ENCODE results near the gene NOTCH2.

Gene NOTCH2

DNA sequence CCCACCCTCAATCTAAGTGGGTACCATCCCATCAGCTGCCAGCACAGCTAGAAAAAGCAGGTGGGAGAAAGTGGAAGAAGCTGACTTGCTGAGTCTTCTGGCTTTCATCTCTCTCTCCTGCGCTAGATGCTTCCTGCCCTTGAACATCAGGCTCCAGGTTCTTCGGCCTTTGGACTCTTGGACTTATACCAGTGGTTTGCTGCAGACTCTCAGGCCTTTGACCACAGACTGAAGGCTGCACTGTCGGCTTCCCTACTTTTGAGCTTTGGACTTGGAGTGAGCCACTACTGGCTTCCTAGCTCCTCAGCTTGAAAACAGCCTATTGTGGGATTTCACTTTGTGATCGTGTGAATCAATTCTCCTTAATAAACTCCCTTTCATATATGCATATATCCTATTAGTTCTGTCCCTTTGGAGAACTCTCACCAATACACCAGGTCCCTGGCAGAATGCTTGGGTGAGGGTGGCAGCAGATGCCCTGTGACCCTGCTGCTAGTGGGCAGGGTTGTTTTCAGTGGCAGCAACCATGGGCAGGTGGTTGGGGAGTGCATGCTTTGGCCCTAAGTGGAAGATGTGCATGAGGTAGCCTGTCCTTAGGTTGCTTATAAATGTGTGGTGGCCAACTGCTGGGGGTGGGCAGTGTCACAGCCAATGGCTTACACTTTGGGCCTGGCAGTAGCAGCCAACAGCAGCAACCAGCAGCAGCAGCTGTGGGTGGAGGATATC is 162.4 kb downstream of the NOTCH2 start:
- no peak for DNase-seq (ENCODE audit: low read depth)

DNA sequence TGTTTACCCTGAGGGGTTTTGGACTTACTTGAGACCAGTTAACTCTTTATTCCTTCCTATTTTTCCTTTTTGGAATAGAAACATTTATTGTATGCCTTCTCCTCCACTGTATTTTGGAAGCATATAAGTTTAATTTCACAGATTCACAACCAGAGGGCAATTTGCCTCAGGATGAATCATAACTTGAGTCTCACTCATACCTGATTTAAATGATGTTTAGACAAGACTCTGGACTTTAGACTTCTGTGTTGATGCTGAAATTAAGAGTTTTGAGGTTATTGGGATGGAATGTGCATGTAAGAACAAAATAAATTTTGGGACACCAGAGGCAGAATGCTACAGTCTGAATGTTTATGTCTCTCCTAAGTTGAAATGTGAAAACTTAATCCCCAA is 166.0 kb downstream of the NOTCH2 start:
- no peak for DNase-seq (ENCODE audit: low read depth)

DNA sequence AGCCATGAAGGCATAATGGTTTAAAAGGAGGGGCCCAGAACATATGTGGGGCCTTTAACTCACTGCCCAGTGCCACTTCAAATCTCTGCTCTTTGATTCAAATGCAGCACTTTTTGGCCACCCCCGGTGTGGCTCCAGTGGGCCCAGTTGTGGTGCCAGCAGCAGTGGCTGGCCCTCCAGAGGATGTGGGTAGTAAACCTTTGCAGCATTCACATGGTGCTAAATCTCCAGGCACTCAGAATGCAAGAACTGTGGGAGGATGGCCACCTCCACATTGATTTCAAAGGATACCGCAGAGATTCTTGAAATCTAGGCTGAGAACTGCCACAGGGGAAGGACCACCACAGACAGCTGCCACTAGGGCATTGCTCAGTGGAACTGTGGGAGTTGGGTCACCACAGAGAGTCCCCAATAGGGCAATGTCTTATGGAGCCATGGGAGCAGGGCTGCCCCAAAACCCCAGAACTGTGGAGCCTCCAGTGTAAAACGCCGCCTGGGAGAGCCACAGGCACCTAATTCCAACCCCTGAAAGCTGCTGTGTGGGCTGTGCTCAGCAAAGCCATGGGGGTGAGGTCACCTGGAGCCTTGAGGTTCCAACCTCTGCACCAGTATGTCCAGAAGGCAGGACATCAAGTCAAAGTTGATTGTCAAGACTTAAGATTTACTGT is 166.6 kb downstream of the NOTCH2 start:
- DNase-seq (ENCODE audit: low read depth), result no peak

DNA sequence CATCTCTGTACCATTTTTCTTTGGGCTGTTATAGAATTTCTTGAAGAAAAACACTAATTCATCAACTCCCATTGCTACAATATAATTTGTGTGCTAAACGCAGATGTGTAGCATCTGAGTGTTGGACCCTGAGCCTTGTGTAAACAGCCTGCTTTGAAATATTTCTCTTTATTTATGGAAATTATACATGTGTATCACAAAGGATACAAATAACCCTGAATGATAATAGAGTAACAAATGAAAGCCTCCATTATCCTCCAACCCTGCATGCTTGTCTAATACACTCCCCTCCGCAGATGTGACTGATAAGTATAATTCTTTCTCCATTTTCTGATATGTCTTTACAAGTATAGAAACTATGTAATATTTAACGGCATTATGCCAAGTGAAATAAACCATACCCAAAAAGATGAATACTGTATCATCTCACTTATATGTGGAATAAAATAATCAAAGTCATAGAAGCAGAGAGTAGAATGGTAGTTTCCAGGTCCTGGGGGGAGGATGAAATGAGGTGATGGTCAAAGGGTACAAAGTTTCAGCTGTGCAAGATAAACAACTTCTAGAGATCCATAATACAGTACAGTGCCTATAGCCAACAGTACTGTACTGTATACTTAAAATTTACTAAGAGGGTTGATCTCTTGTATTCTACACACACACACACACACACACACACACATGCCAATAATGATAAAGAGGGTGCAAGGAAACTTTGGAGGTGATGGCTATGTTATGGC is 170.3 kb downstream of the NOTCH2 start:
- DNase-seq (ENCODE audit: low read depth), result no peak

DNA sequence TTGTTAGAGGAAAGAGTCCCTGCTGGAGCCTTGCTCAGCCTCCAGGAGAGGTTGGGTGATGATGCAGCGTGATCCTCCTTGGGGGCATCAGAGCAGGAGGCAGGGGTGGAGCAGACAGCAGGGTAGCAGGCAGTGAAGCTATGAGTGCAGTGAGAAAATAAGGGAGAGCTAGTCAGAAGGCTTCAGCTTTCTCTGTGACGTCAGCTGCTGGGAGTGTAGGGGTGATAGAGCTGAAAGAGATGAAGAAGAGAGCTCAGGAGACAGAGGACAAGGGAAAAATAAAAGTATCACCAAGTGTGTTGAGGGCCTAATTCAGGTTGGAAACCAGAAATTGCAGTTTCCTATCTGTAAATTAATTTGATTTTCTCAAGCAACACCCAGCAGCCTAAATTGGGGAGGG is 170.9 kb downstream of the NOTCH2 start:
- no peak for DNase-seq (ENCODE audit: low read depth)

DNA sequence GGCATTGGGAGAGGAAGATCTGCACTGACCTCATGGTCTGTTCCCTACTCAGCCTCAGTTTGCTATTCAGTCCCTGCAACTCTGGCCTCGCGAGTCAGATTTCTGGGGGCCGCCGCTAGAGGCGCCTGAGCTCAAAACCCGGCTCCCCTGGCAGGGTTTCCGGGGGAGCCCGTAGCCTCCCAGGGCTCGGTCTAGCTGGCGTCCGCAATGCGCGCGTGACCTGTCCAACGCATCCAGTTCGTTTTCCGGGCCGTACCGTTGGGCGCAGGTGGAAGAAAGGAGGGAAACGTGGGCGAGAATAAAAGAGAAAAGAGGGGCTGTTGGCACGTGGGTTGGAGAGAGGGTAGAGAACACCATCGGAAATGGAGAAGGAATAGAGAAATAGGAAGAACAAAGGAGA is 173.2 kb downstream of the NOTCH2 start, which contains the start of gene ADAM30:
ADAM30 (minus strand) TSS at position 213 of the 400 bp plus-strand sequence; CDS start at position 34, 179 bp downstream.
- no peak for DNase-seq (ENCODE audit: low read depth)

DNA sequence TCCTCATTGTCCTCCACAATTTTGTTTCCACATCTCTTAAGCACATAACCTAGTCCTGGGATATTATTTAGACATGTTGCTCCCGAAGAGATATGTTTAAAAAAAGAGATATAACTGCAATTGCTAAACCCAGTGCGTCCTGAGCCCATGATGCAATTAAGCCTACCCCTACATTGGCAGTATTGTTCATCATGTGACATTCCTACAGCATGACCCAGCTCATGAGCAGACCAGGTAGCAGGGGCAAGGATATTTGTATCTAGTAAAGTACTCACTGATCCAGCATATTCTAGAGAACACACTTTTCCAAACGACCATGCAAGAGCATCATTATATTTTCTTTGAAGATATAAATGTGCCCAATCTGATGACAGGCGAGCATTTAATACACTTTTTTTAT is 174.4 kb downstream of the NOTCH2 start:
- no peak for DNase-seq (ENCODE audit: low read depth)

DNA sequence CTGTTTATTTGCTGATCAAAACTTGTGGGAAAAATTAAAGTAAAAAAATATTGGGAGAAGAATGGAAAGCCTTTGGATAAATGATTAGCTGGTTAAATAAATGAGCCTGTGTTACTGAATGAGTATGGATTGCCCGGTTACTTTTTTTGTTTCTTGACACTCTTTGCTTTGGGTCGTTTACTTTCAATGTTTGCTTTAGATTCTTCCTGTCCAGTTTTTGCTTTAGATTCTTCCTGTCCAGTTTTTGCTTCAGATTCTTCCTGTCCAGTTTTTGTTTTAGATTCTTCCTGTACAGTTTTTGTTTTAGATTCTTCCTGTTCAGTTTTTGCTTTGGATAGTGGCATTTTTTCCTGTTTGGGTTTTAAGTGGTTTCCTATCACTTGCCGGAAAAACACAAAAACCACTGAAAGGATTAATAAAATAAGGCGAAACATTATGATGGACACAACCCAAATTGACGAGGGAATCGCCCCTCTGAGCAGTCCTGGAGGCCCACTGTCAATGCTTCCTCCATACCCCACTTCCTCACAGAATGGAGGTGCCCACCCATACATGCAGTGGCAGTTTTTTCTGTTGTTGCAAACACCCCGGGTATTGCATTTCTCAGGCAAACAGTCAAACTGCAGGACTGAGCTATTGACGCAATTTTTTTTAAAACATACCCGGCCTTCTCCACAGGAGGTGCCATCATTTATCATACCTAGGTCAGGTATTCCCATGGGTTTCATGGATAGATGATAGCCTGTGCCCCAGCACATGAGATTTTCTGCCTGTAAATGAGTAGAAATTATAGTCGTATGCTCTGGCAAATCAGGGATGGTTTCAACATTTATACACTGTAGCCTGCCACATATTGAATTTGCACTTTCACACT is 175.4 kb downstream of the NOTCH2 start:
- DNase-seq (ENCODE audit: low read depth), result no peak

DNA sequence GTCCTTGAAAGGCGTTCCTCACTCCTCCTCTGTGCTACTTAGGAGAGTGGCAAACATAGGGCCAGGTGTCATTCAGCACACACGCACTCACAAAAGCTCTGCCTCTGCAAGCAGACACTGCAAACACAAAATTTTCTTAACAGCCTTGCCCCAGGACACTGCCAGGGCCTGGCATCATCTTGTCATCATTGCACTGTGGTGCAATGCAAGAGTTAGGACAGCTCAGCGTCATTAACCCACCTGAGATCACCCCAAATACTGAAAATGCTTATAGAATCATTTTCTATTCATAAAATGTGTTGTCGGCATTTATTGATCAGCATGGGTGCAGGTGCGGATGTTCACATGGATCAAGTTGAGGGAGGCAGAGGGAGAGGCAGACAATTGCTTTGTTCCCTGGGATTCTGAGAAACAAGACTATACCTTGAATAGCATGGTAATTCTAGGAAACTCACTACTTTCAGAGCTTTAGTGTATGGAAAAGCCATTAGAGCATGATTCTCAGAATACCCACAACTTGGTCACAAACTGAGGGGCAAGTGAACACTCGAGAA is 176.1 kb downstream of the NOTCH2 start:
- DNase-seq (ENCODE audit: low read depth), result no peak

DNA sequence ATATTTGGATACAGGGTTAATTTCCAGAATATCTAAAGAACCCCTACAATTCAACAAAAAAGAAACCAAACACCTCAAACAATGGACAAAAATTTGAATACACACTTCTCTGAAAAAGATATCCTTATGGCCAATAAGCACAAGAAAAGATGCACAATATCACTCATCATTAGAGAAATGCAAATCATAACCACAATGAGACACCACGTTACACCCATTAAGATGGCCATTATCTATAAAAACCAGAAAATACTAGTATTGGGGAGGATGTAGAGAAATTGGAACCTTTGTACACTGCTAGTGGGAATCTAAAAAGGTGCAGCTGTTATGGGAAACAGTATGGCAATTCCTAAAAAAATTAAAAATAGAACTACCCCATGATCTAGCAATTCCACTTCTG is 178.1 kb downstream of the NOTCH2 start:
- no peak for DNase-seq (ENCODE audit: low read depth)

DNA sequence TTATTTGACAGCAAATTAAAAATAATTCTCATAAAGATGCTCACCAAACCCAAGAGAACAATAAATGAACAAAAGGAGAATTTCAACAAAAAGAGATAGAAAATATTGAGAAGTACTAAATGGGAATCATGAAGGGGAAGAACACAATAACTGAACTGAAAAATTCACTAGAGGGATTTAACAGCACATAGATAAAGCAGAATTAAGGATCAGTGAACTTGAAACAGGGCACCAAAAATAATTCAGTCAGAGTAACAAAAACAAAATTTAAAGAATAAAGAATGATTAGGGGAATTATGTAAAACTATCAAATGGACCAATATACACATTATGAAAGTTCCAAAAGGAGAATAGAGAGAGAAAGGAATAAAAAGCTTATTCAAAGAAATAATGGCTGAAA is 181.0 kb downstream of the NOTCH2 start:
- DNase-seq (ENCODE audit: low read depth), result no peak

DNA sequence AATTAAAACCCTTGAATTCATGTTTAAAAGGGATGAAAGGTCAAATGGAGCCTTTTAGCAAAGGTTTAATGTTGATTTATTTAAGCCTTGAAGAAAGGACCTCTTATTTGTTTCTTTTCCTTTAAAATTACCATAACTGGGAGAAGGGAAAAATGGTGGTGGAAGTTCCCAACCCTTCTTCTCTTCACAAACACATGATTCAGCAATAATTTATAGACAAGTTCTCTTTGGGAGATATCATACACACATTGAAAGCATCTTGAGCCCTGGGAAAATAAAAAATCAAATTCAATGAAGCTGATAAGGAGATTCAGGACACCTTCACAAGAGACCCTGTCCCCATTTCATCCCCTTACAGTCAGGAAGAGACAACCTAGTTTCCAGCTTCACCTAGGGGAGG is 182.0 kb downstream of the NOTCH2 start:
- DNase-seq (ENCODE audit: low read depth), result no peak

DNA sequence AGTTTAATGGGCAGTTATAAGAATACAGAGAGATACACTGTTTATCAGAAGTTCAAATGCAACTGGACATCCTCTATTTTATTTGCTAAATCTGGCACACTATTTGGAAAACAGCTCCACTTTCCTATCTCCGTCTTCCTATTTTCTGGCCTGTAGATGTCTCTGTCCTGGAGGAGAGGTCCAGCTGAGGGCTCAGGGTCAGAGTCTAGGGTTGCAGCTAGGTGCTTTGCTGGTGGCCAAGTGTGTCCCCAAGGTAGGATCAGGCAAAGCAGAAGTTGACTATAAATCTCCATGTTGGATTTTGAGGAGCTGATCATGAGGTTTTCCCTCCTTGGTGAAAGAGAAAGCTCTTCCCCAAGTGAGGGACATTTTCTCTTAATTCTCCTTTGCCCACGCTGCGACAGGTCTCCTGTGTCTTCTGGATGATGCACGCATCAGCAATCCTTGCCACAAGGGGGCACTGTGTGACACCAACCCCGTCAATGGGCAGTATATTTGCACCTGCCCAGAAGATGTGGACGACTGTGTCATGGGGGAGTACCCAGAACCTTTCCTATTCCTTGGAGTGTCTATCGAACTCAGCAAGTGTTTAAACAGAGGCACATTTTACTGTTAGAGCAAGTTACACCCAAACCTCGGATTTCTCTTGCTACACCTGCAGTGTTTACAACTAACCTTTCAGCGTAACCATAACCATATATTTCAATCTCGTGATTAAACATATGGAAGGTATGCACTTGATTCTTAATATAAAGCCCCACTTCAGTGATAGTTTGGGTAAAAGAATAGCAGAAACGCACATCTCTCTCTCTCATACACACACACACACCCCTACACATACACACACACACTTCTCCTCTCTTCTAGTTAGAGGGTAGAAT is 183.3 kb downstream of the NOTCH2 start:
- peak; percentile 19 for DNase-seq (ENCODE audit: low read depth)

DNA sequence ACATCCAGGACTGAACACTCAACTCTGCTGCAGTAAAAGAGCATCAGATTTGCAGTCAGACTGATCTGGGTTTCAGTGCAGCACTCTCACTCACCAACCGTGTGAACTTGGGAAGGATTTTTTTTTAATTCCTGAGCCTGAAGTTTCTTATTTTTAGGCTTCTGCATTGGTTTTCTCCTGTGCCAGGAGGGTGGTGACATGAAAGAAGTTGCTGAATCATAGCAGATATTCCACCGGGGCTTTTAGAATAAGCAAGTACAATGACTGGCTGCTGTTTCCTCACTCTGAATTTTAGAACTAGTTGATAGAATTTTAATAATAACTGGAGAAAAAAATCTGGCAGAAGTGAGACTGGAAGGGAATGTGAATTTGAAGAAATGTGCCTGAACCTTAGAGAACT is 184.8 kb downstream of the NOTCH2 start:
- DNase-seq (ENCODE audit: low read depth), result no peak

DNA sequence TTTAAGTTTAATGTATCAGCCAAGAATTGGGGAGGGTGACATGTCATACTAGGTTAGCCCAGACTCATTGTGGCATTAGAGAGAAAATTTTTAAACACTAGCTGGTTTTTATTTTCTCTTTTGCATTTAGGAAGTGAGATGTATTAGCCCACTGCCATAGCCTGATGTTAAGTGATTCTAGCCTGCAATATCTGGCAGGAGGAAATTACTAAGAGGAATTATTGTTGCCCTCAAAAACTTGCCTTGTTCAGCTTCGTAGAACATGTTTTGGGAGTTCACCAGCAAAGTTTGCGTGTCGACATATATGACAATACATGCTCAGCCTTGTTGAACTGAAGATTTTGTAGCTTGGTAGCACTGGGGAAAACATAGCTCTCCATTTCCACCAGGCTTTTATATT is 185.6 kb downstream of the NOTCH2 start:
- no peak for DNase-seq (ENCODE audit: low read depth)

DNA sequence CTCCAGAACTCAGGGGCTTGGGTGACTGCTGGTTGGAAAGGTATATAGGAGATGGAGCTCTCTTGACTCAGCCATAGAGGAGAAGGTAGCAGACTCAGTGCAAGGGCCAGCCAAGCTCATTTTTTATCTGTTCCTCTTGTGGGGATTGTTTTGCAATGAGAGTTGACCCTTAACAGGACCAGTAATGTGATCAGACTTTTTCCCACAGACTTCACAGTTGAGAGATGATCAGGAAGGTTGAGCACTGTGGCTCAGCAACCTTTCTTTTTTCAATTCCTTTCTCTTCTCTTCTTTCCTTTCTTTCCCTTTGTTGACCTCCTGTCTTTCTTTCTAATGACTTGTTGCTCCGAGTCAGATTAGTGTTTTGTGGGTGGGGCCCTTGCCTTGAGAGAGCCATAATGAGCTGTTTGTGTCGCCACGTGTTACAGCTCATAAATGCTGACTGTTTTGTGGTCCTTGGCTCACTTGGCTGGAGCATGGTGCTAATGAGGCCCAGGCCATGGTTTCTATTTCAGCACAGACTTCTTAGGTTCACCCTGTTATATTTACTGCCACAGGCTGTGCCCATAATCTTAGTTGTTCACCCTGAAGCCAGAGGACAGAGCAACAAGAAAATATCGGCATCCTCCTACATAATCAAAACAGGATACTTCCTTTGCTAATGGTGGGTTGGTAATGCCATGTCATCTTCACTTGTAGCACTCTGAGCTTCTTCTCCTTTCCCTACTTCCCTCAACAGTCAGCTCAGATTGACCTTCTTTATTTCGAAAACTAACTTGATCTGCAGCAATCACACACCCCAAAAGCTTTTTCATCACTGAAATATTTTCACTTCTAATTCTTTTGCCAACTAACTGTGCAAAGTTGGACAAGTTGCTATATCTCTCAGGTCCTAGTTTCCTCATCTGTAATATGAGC is 187.1 kb downstream of the NOTCH2 start:
- no peak for DNase-seq (ENCODE audit: low read depth)

DNA sequence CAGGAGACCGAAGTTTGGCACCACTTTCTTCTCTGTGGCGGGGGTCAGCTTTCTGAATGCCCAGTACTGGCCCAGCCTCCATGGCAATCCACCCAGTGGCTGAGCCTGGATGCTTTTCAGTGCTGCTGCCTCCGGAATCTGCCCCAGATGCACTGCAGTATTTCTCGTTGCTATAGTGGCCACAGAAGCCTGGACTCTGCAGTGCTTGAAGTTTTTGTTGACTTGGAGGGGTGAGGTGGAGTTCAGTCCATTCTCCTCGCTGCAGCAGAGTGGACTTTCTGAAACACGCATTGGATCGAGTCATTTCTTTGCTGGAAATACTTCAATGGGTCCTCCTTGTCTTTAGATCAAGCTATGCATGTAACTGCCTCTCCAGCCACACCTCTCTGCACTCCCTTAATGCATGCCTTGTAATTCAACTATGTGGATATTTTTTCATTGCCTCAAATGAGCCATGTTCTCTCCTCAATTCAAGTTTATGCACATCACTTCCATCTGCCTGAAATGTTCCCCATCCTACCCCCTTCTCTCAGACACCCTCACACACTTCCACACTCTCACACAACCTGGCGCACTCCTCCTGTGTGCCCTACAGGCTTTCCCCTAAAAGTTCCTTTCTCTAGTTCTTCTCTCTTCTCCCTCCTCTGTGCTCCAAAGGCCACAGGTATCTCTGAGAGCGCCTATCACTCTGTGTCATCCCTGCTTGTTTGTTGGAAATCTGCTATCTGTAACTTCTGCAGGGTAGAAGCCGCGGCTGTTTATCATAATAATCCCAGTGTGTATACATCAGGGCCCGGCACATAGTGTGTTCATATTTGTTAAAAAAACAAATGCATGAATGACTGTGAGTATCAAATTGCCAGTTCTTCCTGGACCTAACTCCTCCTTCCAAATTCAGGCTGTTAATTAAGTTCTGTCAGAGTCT is 189.7 kb downstream of the NOTCH2 start:
- no peak for DNase-seq (ENCODE audit: low read depth)

DNA sequence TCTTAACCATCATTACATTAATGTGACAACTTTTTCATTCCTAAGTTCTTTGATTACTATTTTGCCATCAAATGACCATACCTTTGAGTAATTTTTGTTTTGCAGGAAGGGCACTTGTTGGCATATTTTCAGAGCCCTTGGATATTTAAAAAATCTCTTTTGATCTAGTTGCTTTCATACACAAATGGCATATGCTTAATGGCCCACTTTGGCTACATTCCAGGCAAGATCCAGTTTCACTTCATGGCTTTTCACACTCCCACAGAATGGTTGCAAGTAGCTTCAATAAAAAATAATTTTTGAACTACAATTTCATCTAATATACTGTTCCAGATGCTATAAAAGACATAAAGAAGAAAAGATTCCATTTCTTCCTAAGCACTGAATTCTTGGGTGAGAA is 191.3 kb downstream of the NOTCH2 start:
- DNase-seq (ENCODE audit: low read depth), result no peak

DNA sequence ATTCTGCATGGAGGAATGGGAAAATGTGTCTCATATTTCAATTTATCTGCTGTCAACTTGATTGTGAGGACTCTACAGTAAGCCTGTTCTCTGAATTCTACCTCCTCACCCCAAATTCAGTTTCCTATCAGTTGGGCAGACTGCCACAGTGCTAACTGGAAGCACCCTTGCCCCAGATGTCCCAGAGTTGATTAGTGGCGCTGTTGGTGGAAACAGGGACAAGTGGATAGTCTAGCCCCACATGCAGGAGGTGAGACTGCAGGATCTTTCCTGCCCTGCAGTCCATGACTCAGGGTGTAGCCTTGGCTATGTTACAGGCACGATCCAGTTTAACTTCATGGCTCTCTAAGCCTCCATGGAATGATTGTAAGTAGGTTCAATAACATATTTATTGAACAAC is 195.3 kb downstream of the NOTCH2 start:
- DNase-seq (ENCODE audit: low read depth), result no peak
